Dermis blood vessel endothelial cell (primary cell): Measurements from ENCODE around the gene EGLN2. TPM values are rescaled to one million over a fixed set of nuclear protein-coding genes. Genes with fewer than 3 reads are reported as not detected.
A peak's percentile ranks its signal among the peaks of the same experiment; 100 is the strongest.
"Not testable (repeated sequence)": the region's sequence is repeated elsewhere in the genome, so short reads cannot be mapped to it uniquely, and the experiment has no call there.

ENCODE experiments used
- DNase-seq: peaks from one replicate; pipeline ENCODE4 v3.0.0; 2010
- total RNA-seq: library from RNA; depleted of rRNA; stranded (reverse); fragments of >200 nt; gene quantifications from 2 replicates; pipeline ENCODE4 v1.2.3, GENCODE V29; 2014

Gene EGLN2
- 159 and 197 TPM in 2 replicates for total RNA-seq

DNA sequence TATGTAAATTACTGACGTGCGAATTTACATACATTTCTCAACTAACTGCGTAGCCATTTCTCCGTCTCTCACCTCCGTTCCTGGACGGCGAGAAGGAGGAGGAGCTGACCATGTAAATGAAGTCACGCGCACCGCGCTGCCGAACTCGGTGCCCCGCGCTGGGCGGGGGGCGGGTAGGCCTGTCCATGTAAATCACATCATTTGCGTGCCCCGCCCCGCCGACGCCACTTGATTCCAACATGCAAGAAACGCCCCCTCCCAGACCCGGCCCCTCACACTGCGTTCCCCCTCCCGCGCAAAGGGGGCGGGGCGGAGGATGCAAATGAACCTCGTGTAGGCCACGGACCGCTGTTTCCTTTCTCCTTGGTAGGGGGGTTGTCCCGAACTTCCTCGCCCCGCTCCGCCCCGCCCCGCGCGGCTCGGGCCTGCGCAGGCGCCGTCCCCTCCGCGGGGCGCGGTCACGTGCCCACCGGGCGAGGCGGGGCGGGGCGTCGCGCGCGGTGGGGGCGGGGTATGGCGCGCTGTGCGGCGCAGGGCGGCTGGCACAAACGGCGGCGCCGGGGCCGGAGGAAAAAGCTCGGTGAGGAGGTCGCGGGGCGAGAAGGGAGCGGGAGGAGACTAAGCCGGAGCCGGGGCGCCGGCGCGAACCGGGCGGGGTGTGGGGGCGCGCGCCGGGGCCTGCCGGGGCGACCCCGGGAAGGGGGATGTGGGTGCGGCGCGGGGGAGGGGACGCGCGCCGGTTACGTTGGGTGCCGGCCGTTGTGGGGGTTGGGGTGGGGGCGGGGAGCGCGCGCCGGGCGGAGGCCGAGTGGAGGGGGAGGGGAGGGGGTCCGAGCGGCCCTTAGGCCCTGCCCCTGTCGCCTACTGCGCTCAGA, at the start of gene EGLN2:
Gene EGLN2 (plus strand): TSS at position 509 of the 875 bp plus-strand sequence. CDS start 1,382 bp downstream, outside the sequence.
- DNase-seq = peak; percentile 100

DNA sequence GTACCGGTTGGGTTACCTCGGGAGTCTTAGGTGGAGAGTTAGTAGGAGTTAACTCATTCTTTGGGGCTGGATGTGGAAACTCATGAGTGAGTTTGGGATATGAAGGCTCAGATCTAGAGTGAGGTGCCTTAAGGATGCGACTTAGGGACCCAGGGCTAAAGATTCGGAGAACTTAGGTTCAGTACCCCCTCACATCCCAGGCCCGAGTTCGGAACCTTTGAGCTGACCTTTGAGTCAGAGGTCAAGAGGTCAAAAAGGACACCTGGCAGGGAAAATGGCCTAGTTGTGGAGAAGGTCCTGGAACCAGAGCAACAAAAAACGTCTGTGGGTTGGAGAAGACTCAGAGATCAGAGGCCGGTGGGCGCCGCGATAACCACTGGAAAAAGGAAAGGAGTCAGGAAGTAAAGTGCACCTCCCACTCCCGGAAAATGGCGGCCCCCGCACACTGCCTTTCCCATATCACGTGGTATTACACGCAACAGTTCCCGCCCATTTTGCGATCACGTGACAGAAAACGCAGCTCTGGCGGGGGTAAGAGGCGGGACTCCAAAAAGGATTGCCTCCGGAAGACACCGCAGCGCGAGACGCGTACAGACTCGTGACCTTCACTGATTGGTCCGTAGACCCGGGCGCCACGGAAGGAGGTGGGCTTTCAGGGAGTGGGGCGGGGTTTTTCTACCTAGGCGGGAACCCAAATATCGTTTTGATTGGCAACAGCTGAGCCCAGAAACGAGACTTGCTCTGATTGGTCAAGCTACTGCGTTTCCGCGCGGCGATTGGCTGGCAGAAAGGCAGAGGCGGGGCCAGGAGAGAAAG, 48.7 kb upstream of the EGLN2 start, which contains the start of gene ACTMAP:
Gene ACTMAP (minus strand): TSS at position 420 of the 816 bp plus-strand sequence. CDS start 674 bp downstream, outside the sequence.
- DNase-seq = peak; percentile 100

DNA sequence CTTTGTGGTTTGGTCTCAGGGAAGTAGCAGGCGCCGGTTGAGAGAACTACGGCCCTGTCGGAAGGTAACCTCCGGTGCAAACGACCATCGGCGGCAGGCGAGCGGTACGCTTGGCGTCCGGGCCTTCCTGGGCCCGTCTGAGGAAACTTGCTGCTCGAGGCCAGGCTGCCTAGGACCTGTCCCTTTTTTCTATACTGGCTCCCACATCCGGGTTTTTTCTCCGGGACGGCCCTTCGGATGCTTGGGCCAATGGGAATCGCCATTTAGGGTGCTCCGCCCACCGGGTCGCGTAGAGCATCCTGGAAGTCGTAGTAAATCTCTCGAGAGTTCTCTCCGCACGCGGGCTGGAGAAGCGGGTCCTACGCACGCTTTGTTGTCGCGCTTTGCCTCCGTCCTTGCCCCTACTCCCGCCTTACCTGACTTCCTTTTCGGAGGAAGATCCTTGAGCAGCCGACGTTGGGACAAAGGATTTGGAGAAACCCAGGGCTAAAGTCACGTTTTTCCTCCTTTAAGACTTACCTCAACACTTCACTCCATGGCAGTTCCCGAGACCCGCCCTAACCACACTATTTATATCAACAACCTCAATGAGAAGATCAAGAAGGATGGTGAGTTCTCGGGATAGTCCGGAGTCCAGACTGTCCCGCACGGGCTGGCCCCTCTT, 48.0 kb upstream of the EGLN2 start, which contains the start of gene SNRPA:
Gene SNRPA (plus strand): TSS at position 330 of the 664 bp plus-strand sequence. CDS start 206 bp downstream, at position 536.
- DNase-seq = peak; percentile 99

DNA sequence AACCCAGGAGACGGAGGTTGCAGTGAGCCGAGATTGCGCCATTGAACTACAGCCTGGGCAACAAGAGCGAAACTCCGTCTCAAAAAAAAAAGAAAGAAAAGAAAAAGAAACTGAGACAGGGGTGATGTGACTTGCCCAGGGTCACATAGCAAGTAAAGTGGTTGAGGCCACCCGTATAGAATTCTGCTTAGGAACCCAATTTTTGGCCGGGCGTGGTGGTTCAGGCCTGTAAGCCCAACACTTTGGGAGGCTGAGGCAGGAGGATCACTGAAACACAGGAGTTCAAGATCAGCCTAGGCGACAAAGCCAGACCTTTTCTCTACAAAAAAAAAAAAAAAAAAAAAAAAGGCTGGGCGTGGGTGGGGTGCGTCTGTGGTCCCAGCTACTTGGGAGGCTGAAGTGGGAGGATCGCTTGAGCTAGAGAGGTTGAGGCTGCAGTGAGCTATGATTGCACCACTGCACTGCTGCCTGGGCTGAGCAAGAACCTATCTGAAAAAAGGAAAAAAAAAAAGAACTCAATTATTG, 46.7 kb upstream of the EGLN2 start:
- no peak for DNase-seq

DNA sequence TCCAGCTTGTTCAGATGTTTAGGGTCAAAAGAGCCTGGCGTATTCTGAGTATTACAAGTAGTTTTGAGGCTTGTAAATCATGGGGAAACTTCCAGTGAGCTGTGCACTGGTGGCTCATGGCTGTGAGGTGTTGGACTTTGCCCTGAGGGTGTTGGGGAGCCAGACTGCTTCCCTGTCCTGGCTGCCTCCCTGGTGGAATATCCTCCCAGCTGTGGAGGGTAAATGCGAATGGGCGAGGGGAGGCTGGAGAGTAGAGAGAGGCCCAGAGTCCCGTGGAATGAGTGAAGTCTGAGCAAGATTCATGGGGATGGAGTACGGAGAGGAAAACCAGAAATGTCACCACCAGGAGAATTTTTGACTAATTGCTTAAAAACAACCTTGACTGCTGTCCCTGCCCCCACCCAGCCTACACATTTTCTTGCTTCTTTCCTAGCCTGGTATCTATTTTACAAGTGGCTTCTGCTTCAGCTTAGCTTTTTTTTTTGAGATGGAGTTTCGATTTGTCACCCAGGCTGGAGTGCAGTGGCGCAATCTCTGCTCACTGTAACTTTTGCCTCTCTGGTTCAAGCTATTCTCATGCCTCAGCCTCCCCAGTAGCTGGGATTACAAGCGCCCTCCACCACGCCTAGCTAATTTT, 44.3 kb upstream of the EGLN2 start:
- no peak for DNase-seq

DNA sequence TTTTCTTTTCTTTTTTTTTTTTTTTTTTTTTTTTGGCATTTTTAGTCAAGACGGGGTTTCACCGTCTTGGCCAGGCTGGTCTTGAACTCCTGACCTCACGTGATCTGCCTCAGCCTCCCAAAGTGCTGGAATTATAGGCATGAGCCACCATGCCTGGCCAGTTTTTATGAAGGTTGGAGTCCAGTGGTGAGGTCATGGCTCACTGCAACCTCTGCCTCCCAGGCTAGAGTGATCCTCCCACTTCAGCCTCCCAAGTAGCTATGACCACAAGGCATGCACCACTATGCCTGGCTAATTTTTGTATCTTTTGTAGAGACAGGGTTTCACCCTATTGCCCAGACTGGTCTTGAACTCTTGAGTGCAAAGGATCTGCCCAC, 43.8 kb upstream of the EGLN2 start:
- no peak for DNase-seq

DNA sequence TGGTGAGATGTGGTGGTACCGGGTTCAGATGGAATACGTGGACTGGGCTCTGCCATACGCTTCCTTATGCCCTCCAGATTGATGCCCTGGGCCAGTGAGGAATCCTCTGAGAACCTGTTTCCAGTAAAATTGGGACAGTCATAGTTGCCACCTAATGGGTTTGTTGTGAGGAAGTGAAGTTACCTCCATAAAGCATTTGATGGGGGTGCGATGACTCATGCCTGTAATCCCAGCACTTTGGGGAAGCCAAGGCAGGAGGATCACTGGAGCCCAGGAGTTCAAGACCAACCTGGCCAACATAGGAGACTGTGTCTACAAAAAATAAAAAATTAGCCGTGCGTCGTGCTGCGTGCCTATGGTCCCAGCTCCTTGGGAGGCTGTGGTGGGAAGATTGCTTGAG, 43.2 kb upstream of the EGLN2 start:
- no peak for DNase-seq

DNA sequence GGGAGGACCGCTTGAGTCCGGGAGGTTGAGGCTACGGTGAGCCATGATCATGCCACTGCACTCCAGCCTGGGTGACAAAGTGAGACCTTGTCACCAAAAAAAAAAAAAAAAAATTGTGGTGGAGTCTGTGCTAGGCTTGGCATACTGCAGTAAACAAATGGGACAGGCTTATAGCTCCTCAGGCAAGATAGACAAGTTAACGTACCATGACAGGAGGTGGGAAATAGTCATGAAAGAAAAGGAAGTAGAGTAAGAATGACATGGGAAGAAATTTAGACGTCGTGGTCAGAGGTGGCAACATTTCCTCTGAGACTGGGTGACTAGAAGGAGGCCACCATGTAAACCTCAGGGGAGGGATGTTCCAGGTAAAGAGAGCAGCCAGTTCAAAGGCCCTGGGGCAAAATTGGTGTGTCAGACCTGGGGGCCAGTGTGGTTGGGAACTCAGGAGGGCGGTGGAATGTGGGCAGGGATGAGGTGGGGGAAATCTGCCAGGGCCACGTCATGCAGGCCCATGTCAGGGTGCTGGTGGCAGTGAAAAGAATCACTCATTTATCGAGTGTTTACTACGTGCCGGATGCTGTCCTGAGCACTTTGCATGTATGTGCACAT, 42.4 kb upstream of the EGLN2 start:
- DNase-seq = no peak

DNA sequence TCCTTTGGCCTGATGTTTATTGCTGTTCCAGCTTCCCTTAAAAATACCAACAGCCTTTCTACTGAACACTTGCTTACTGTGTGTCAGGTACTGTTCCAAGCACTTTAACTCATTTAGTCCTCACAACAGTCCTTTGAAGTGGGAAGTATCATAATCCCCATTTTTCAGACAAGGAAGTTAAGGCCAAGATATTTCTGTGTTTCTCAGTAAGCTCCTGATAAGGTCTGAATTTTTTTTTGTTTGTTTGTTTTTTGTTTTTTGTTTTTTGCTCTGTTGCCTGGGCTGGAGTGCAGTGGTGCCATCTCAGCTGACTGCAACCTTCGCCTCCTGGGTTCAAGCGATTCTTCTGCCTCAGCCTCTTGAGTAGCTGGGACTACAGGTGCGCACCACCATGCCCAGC, 40.5 kb upstream of the EGLN2 start:
- DNase-seq = no peak

DNA sequence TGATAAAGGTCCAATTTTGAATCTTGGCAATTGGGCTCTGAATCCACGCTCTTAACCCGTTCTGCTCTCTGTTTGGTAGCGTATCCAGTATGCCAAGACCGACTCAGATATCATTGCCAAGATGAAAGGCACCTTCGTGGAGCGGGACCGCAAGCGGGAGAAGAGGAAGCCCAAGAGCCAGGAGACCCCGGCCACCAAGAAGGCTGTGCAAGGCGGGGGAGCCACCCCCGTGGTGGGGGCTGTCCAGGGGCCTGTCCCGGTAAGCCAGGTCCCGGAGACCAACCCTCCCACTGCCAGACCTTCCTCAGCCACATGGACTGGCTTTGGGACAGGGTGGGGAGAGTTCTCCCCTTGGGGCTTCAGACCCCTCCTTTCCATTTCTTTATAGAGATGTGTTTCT, 39.6 kb upstream of the EGLN2 start:
- DNase-seq = no peak

DNA sequence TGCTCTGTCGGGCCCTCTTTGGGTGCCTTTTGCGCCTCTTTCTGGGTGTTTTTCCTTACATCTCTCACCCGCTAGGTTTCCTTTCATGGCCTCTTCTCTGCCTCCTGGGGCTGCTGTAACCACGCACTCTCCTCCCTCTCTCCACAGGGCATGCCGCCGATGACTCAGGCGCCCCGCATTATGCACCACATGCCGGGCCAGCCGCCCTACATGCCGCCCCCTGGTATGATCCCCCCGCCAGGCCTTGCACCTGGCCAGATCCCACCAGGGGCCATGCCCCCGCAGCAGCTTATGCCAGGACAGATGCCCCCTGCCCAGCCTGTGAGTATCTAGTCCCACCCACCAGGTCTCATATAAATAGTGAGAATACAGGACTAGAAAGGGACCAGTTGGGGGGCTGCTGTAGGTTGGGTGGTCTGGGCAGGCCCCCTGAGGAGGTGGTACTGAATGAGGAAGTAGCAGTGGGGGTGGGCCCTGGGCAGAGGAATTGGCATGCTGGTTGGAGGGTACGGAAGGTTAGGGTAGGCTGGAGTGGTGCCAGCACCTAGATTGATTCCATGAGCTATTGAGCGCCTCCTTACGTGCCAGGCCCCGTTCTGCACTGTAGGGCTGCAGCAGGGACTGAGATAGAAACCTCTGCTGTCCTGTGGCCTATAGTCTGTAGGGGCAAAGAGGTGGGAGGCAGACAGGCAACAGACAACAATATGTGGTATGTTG, 36.1 kb upstream of the EGLN2 start:
- no peak for DNase-seq

DNA sequence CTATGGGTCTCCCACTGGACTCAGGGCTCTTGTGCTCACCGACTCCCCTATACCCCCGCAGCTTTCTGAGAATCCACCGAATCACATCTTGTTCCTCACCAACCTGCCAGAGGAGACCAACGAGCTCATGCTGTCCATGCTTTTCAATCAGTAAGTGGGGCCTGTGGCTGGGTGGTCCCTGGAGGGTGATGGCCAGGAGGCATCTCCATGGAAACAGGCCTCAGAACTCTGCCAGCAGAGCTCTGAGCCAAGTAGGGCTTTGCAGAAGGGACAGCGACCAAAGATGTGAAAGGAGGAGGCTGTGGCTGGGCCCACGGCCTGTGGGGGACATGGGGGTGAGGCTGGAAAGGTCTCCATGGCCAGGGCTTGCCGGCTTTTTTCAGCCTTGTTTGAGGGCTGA, 35.5 kb upstream of the EGLN2 start:
- DNase-seq = no peak

DNA sequence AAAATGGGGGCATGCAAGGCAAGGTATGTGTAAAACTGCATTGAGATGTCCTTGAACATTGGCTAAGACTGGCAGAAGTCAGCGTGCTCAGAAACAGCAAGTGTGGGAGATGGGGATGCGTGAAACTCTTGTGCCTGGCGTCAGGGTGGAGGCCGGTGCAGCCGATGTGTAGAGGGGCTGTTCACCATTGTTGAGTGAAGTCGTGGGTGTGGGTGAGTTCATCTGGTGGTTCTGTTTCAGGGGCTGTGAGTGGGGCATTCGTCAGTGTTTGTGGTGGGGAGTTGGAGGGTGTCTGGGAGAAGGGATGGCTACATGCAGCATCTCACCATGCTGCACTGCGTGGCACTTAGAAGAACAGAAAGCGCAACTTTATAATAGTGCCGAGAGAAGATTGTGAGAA, 35.0 kb upstream of the EGLN2 start:
- no peak for DNase-seq

DNA sequence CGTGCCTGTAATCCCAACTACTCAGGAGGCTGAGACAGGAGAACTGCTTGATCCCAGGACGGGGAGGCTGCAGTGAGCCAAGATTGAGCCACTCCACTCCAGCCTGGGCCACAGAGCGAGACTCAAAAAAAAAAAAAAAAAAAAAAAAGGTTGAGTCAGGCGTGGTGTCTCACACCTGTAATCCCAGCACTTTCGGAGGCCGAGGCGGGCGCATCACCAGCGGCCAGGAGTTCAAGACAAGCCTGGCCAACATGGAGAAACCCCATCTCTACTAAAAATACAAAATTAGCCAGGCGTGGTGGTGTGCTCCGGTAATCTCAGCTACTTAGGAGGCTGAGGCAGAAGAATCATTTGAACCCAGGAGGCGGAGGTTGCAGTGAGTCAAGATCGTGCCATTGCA, 32.6 kb upstream of the EGLN2 start:
- not testable (repeated sequence) for DNase-seq

DNA sequence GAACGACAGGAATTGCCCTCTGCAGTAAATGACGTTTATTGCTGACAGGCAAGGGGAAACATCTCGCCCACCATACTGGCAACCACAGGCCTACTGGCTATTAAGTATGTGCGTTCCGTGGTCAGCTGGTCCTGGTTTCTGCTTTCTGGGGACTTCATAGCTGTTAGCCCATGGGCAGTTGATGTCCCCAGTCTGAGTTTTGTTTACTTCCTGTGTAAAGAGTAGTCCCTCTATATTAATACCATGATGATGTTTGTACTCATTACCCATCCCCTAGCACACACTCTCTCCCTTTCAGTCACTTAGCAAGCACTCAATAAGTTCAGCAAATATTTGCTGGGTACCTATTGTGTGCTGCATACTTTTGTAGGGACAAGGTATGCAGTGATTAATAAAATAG, 30.1 kb upstream of the EGLN2 start:
- no peak for DNase-seq

DNA sequence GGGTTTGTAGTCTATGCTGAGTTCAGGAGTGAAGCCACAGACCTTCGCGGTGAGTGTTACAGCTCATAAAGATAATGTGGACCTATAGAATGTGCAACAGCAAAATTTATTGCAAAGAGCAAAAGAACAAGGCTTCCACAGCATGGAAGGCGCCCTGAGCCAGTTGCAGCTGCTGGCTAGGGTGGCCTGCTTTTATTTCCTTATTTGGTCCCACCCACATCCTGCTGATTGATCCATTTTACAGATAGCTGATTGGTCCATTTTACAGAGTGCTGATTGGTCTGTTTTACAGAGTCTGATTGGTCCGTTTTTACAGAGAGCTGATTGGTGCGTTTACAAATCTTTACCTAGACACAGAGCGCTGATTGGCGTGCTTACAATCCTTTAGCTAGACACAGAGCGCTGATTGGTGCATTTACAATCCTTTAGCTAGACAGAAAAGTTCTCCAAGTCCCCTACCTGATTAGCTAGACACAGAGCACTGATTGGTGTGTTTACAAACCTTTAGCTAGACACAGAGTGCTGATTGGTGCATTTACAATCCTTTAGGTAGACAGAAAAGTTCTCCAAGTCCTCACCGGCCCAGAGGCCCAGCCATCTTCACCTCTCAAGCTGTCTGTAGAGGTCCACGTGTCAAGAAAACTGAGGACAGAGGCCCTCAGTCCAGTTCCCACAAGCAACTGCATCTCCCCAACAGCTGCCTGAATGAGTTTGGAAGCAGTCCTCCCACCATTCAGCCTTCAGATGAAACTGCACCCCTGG, 27.7 kb upstream of the EGLN2 start:
- DNase-seq = not testable (repeated sequence)

DNA sequence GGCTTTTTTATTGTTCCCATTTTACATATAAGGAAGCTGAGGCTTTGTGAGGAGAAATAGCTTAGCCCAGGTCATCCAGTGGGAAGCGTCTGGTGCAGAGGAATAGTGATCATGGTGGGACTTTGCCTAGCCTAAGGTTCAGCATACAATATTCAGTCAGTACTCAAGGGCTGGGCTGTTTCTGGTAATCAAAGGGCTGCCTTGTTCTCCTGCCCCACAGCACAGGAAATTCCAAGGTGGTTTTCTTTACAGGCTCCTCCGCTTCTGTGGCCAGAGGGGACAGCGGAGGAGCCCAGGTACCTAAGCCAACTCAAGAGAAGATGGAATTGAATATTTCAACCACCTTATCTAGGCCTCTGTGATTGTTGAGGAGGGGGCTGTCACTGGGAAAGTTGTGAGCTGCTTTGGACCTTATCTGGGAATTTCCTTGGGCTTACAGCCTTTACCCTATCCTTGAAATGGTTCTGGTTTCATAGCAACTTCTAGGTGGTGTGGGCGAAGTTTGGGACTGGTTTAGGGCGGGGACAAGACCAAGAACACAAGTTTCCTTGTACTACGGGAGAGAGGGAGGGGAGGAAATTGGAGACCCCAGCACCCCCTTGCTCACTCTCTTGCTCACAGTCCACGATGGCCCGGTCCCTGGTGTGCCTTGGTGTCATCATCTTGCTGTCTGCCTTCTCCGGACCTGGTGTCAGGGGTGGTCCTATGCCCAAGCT, 23.9 kb upstream of the EGLN2 start, which contains the start of gene MIA:
Gene MIA (plus strand): TSS at position 606 of the 716 bp plus-strand sequence. CDS start 22 bp downstream, at position 628.
- no peak for DNase-seq

DNA sequence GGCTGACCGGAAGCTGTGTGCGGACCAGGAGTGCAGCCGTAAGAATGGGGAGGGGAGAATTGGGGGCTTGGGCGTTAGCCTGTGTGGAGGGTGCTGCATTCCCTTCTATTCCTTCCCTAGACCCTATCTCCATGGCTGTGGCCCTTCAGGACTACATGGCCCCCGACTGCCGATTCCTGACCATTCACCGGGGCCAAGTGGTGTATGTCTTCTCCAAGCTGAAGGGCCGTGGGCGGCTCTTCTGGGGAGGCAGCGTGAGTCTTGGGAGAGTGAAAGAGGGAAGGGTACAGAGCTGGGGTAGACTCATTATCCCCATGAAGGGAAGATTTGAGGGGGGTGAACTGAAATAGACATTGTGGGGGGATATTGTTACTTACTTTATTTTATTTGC, 23.4 kb upstream of the EGLN2 start:
- no peak for DNase-seq

DNA sequence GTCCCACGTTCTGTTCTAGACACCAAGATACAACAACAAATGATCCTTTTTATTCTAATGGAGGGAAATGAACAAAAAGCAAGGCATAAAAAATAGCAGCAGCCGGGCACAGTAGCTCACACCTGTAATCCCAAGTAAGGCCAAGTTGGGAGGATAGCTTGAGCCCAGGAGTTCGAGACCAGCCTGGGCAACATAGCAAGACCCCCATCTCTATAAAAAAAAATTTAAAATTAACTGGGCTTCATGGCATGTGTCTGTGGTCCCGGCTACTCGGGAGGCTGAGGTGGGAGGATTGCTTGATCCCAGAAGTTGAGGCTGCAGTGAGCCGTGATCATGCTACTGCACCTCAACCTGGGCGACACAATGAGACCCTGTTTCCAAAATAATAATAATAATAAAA, 22.6 kb upstream of the EGLN2 start:
- DNase-seq = no peak
